Suprapubic skin (tissue), 4 donors: ENCODE results near the gene MMP24. TPM values are rescaled to one million over a fixed set of nuclear protein-coding genes. Genes with fewer than 3 reads are reported as not detected.

Source experiments
- DNase-seq, 2 donors: peaks; one replicate each; pipeline ENCODE4 v3.0.0-alpha.2; 2019; ENCODE audit warnings: low spot score in 2 of 2
- H3K27ac ChIP-seq: fragments of 200-600 bp; sonication (generic); one replicate; pipeline ENCODE4 v1.5.1; 2019
- H3K27me3 ChIP-seq: fragments of 200-600 bp; sonication (generic); one replicate; pipeline ENCODE4 v1.5.1; 2019
- H3K36me3 ChIP-seq: fragments of 200-600 bp; sonication (generic); one replicate; pipeline ENCODE4 v1.5.1; 2019
- H3K4me1 ChIP-seq: fragments of 200-600 bp; sonication (generic); one replicate; pipeline ENCODE4 v1.5.1; 2019
- H3K4me3 ChIP-seq: fragments of 200-600 bp; sonication (generic); one replicate; pipeline ENCODE4 v1.5.1; 2019; ENCODE audit warnings: mild to moderate bottlenecking
- H3K9me3 ChIP-seq: fragments of 200-600 bp; sonication (generic); one replicate; pipeline ENCODE4 v1.5.1; 2019
- CTCF ChIP-seq, 2 donors: fragments of 200-600 bp in 1 of 2; fragments of 450-650 bp in 1 of 2; sonication (generic) in 1 of 2; IDR thresholded peaks; one replicate each; pipeline ENCODE4 v1.5.1; 2016 to 2019; ENCODE audit warnings: antibody characterized with exemption in 2 of 2, mild to moderate bottlenecking in 1 of 2, moderate library complexity in 1 of 2
- EP300 ChIP-seq: sonication (generic); formaldehyde crosslinking; IDR thresholded peaks from one replicate; pipeline ENCODE4 v1.6.1; 2017; ENCODE audit warnings: antibody characterized with exemption
- POLR2A ChIP-seq, 2 donors: fragments of 450-650 bp; IDR thresholded peaks; one replicate each; pipeline ENCODE4 v1.6.1; 2017; ENCODE audit warnings: antibody characterized with exemption in 2 of 2, mild to moderate bottlenecking in 2 of 2, moderate library complexity in 2 of 2
- POLR2AphosphoS5 ChIP-seq, 3 donors: sonication (generic); formaldehyde crosslinking; IDR thresholded peaks; one replicate each; pipeline ENCODE4 v1.6.1; 2017; ENCODE audit warnings: antibody characterized with exemption in 3 of 3
- WGBS: methylation state at CpG from one replicate; pipeline ENCODE4 v1.1.5; 2018; 5-methylcytosine and 5-hydroxymethylcytosine counted together
- total RNA-seq, 4 donors: library from RNA; depleted of rRNA; stranded (reverse); fragments of >200 nt; gene quantifications; one replicate each; pipeline ENCODE4 v1.1.0, GENCODE V29; 2016

MMP24 gene
- total RNA-seq, 4 donors from 2014 or later, result 0.16 to 0.47 (median 0.44) TPM; not detected in 1

- Histone ChIP-seq H3K36me3 (no peaks in the 10 kb centered on the region), H3K27ac (peak overlapping the region; percentile 86), H3K27me3 (no peaks in the 10 kb centered on the region), H3K9me3 (no peaks in the 10 kb centered on the region), H3K4me3 (no peak overlapping the region), H3K4me1 (peaks cover 64% of the 10 kb centered on the region)
- 64% methylated on average over 8 of the region's 12 CpGs for WGBS
- TF ChIP-seq CTCF (IDR thresholded peaks at IDR 0.05) (no peak), POLR2AphosphoS5 (IDR thresholded peaks at IDR 0.05) (peak; percentile 11 to 83 (median 46))
- no peak for DNase-seq
These were observed 79.4 kb downstream of the MMP24 start for GRCh38 chr20:35305682-35306556.

- Histone ChIP-seq H3K9me3 (no peaks in the 10 kb centered on the region), H3K4me1 (peaks cover 70% of the 10 kb centered on the region), H3K36me3 (no peaks in the 10 kb centered on the region), H3K4me3 (no peak overlapping the region), H3K27ac (peak overlapping the region; percentile 86), H3K27me3 (no peaks in the 10 kb centered on the region)
- WGBS, result 52% methylated on average over 4 of the region's 4 CpGs
- DNase-seq, result no peak
- TF ChIP-seq EP300, result no peak
- peak in 1 of 2 donors; percentile 42 for TF ChIP-seq CTCF (IDR thresholded peaks at IDR 0.05)
- no peak for TF ChIP-seq POLR2A (IDR thresholded peaks at IDR 0.05)
- TF ChIP-seq POLR2AphosphoS5 (IDR thresholded peaks at IDR 0.05), result peak in 1 of 3 donors; percentile 75
These were observed 80.5 kb downstream of the MMP24 start for GRCh38 chr20:35306931-35307517.

- Histone ChIP-seq H3K4me1 (peaks cover 70% of the 10 kb centered on the region), H3K9me3 (no peaks in the 10 kb centered on the region), H3K27me3 (no peaks in the 10 kb centered on the region), H3K27ac (peak overlapping the region; percentile 86), H3K4me3 (no peak overlapping the region), H3K36me3 (no peaks in the 10 kb centered on the region)
- DNase-seq, result no peak
- TF ChIP-seq EP300 (no peak), POLR2A (IDR thresholded peaks at IDR 0.05) (no peak), CTCF (IDR thresholded peaks at IDR 0.05) (no peak), POLR2AphosphoS5 (IDR thresholded peaks at IDR 0.05) (peak in 2 of 3 donors; percentile 69 to 79)
- 34% methylated on average over 13 of the region's 13 CpGs for WGBS
These were observed 81.5 kb downstream of the MMP24 start for GRCh38 chr20:35307666-35308653.

- DNase-seq, result no peak
- Histone ChIP-seq H3K4me3 (no peak overlapping the region), H3K27ac (no peak overlapping the region), H3K9me3 (no peaks in the 10 kb centered on the region), H3K27me3 (no peaks in the 10 kb centered on the region), H3K36me3 (no peaks in the 10 kb centered on the region), H3K4me1 (peaks cover 38% of the 10 kb centered on the region)
- WGBS, result 76% methylated on average over 2 of the region's 2 CpGs
- TF ChIP-seq POLR2AphosphoS5 (IDR thresholded peaks at IDR 0.05) (no peak), POLR2A (IDR thresholded peaks at IDR 0.05) (no peak), CTCF (IDR thresholded peaks at IDR 0.05) (no peak), EP300 (no peak)
These were observed 84.9 kb downstream of the MMP24 start for GRCh38 chr20:35311409-35311808.
